ENCODE results near the gene ERF.

GRCh38 chr19:42225718-42226292 is 29.1 kb downstream of the ERF start:
- TF ChIP-seq CTCF (IDR thresholded peaks at IDR 0.05) (no peak), EP300 (IDR thresholded peaks at IDR 0.05) (no peak), POLR2A (IDR thresholded peaks at IDR 0.05) (no peak)

Measured in sigmoid colon (tissue), 4 donors.